GM23338 (cell line): ENCODE measurements around the gene IGFL4. TPM values are rescaled to one million over a fixed set of nuclear protein-coding genes. Genes with fewer than 3 reads are reported as not detected.

Experiments
- ATAC-seq: fragments of 200-7000 bp; cut with Tn5 transposase; 3 replicates; pipeline ENCODE4 v1.9.1; 2020
- DNase-seq: peaks from one replicate; pipeline ENCODE4 v3.0.0-alpha.2; 2015; ENCODE audit warnings: low spot score
- H2AFZ ChIP-seq: fragments of 200-600 bp; sonication (generic); 2 replicates; pipeline ENCODE4 v1.8.0; 2016; ENCODE audit warnings: antibody characterized with exemption, mild to moderate bottlenecking, moderate library complexity
- H3F3A ChIP-seq: fragments of 200-600 bp; sonication (generic); replicated peaks from 2 replicates; pipeline ENCODE4 v1.8.0; 2017; ENCODE audit warnings: antibody characterized with exemption, mixed run types, low read depth
- H3K27ac ChIP-seq: fragments of 200-600 bp; sonication (generic); 2 replicates; pipeline ENCODE4 v1.6.1; 2016; ENCODE audit warnings: low read depth
- H3K27me3 ChIP-seq: fragments of 200-600 bp; sonication (generic); 2 replicates; pipeline ENCODE4 v1.8.0; 2016; ENCODE audit warnings: mild to moderate bottlenecking, mixed run types, moderate library complexity; ENCODE audit not compliant: insufficient read depth
- H3K36me3 ChIP-seq: fragments of 200-600 bp; sonication (generic); 2 replicates; pipeline ENCODE4 v1.8.0; 2016; ENCODE audit warnings: mild to moderate bottlenecking; ENCODE audit not compliant: insufficient read depth
- H3K4me1 ChIP-seq: fragments of 200-600 bp; sonication (generic); 2 replicates; pipeline ENCODE4 v1.8.0; 2016; ENCODE audit warnings: mild to moderate bottlenecking, moderate library complexity; ENCODE audit not compliant: insufficient read depth
- H3K4me2 ChIP-seq: fragments of 200-600 bp; sonication (generic); 2 replicates; pipeline ENCODE4 v1.7.1; 2017; ENCODE audit warnings: mixed run types
- H3K4me3 ChIP-seq: fragments of 200-600 bp; sonication (generic); 2 replicates; pipeline ENCODE4 v1.6.1; 2016; ENCODE audit warnings: mixed run types
- H3K79me2 ChIP-seq: fragments of 200-600 bp; sonication (generic); replicated peaks from 2 replicates; pipeline ENCODE4 v1.8.0; 2017; ENCODE audit warnings: mild to moderate bottlenecking; ENCODE audit not compliant: insufficient read depth
- H3K9me2 ChIP-seq: fragments of 200-600 bp; sonication (generic); 2 replicates; pipeline ENCODE4 v1.8.0; 2017; ENCODE audit not compliant: insufficient read depth
- H4K20me1 ChIP-seq: fragments of 200-600 bp; sonication (generic); replicated peaks from 2 replicates; pipeline ENCODE4 v1.8.0; 2017; ENCODE audit warnings: mild to moderate bottlenecking; ENCODE audit not compliant: insufficient read depth
- H3K27ac Mint-ChIP-seq: 2 replicates; pipeline ENCODE4 v1.8.0; 2020; ENCODE audit warnings: inconsistent platforms, mild to moderate bottlenecking, moderate library complexity, mixed read lengths
- H3K27me3 Mint-ChIP-seq: 3 replicates; pipeline ENCODE4 v1.8.0; 2022; ENCODE audit warnings: low read depth, mild to moderate bottlenecking, moderate library complexity, mixed read lengths, inconsistent platforms; ENCODE audit not compliant: insufficient read depth, poor library complexity
- H3K36me3 Mint-ChIP-seq: 3 replicates; pipeline ENCODE4 v1.8.0; 2021; ENCODE audit warnings: low read depth, mild to moderate bottlenecking, inconsistent platforms, moderate library complexity, mixed read lengths
- H3K4me1 Mint-ChIP-seq: 3 replicates; pipeline ENCODE4 v1.8.0; 2020; ENCODE audit warnings: mild to moderate bottlenecking, inconsistent platforms, mixed read lengths
- H3K4me3 Mint-ChIP-seq: 3 replicates; pipeline ENCODE4 v1.8.0; 2021; ENCODE audit warnings: moderate library complexity, mild to moderate bottlenecking, inconsistent platforms, mixed read lengths
- H3K9me3 Mint-ChIP-seq: 3 replicates; pipeline ENCODE4 v1.8.0; 2020; ENCODE audit warnings: moderate library complexity, mild to moderate bottlenecking, inconsistent platforms, mixed read lengths
- CTCF ChIP-seq, 2 experiments: fragments of 200-600 bp in 1 of 2; sonication (generic) in 1 of 2; conservative IDR thresholded peaks; 2 replicates each; pipeline versions ENCODE4 v1.5.1 to v1.6.1; 2016 to 2017; ENCODE audit warnings: antibody characterized with exemption in 2 of 2, low read depth in 2 of 2, mild to moderate bottlenecking in 2 of 2, moderate library complexity in 1 of 2
- ETS1 ChIP-seq: IDR thresholded peaks from 2 replicates; pipeline ENCODE4 v1.6.1; 2016; ENCODE audit warnings: antibody characterized with exemption
- EZH2 ChIP-seq: fragments of 200-600 bp; sonication (generic); IDR thresholded peaks from one replicate; pipeline ENCODE4 v1.8.0; 2017; ENCODE audit warnings: antibody characterized with exemption, mild to moderate bottlenecking, low read depth; ENCODE audit not compliant: unreplicated experiment
- EZH2phosphoT487 ChIP-seq: fragments of 200-600 bp; sonication (generic); IDR thresholded peaks from one replicate; pipeline ENCODE4 v1.8.1; 2018; ENCODE audit warnings: antibody characterized with exemption; ENCODE audit not compliant: unreplicated experiment
- NANOG ChIP-seq: IDR thresholded peaks from 2 replicates; pipeline ENCODE4 v1.6.1; 2016; ENCODE audit warnings: antibody characterized with exemption, borderline replicate concordance
- REST ChIP-seq: IDR thresholded peaks from one replicate; pipeline ENCODE4 v1.6.1; 2018; ENCODE audit warnings: antibody characterized with exemption; ENCODE audit not compliant: unreplicated experiment
- STAT1 ChIP-seq: IDR thresholded peaks from one replicate; pipeline ENCODE4 v1.6.1; 2016; ENCODE audit warnings: antibody characterized with exemption; ENCODE audit not compliant: unreplicated experiment
- ZNF331 ChIP-seq: fragments of 250-450 bp; sonication (Bioruptor Pico); IDR thresholded peaks from 2 replicates; pipeline ENCODE4 v1.5.0; 2020; ENCODE audit warnings: low read depth, mild to moderate bottlenecking, moderate library complexity
- polyA plus RNA-seq: library from polyadenylated mRNA; unstranded; fragments of >200 nt; fragmentation: Nextera tagmentation; extraction: Ambion mirVana; gene quantifications from 2 replicates; pipeline ENCODE4 v1.2.1, GENCODE V29; 2016
- total RNA-seq: library from RNA; depleted of rRNA; stranded (reverse); fragments of >200 nt; shearing (Covaris generic); gene quantifications from 2 replicates; pipeline ENCODE4 v1.2.3, GENCODE V29; 2014

Gene IGFL4
- total and polyA plus RNA-seq, 2 experiments from 2014 or later: 0.06 to 0.87 TPM

- TF ChIP-seq CTCF (conservative IDR thresholded peaks at IDR 0.05; ENCODE audit: low read depth in 2 of 2) (no peak), EZH2 (no peak), ETS1 (no peak), STAT1 (no peak), REST (no peak), ZNF331 (CRISPR knock-in tag) (no peak)
Measured at GRCh38 chr19:46035986-46036743, 4.6 kb downstream of the IGFL4 start (continued).

GRCh38 chr19:46035546-46035945 is 5.3 kb downstream of the IGFL4 start:
- ATAC-seq: no peak; the same call in 2 of the 3 replicates
- no peaks in the 10 kb centered on the region for H3K4me1 ChIP-seq
- DNase-seq: no peak
- no peaks in the 10 kb centered on the region for H3K4me1 Mint-ChIP-seq
- H2AFZ ChIP-seq: no peak overlapping the region
- TF ChIP-seq NANOG (no peak), ZNF331 (CRISPR knock-in tag) (no peak), EZH2phosphoT487 (no peak)
- H3K79me2 ChIP-seq: no peaks in the 10 kb centered on the region
- peaks cover 20% of the 10 kb centered on the region for H3K9me3 Mint-ChIP-seq
- no peaks in the 10 kb centered on the region for H3K36me3 ChIP-seq
- H3K4me2 ChIP-seq: no peak overlapping the region
- no peak overlapping the region for H3K27ac ChIP-seq
- no peaks in the 10 kb centered on the region for H3K9me2 ChIP-seq
- no peaks in the 10 kb centered on the region for H3F3A ChIP-seq
- H3K4me3 ChIP-seq: no peak overlapping the region
- no peak overlapping the region; the same call in 2 of the 3 replicates for H3K4me3 Mint-ChIP-seq
- H4K20me1 ChIP-seq: no peaks in the 10 kb centered on the region
- H3K36me3 Mint-ChIP-seq: peaks cover 7% of the 10 kb centered on the region; the same call in 1 of the 3 replicates
- H3K27me3 Mint-ChIP-seq: peaks cover 5% of the 10 kb centered on the region
- no peak overlapping the region for H3K27ac Mint-ChIP-seq
- 0 out of 2 replicates have a peak, but pooled peaks cover 3% of the 10 kb centered on the region for H3K27me3 ChIP-seq
